Measurements from ENCODE around the gene SDHA.

- TF ChIP-seq CTCF (IDR thresholded peaks at IDR 0.05): no peak
- no peak for TF ChIP-seq ZFX (IDR thresholded peaks at IDR 0.05; ENCODE audit: borderline replicate concordance)
Measured at GRCh38 chr5:257148-257547, 39.0 kb downstream of the SDHA start.

Data from 22Rv1 (cell line).